HL-60/S4 (cell line): ENCODE data around the gene CPM.

Source experiments
- in situ Hi-C: fragments of 300-500 bp; cut with MboI; formaldehyde crosslinking; loops from 2 replicates; pipeline ENCODE4 v1.14.3; 2022; ENCODE audit warnings: low sequenced_read_pairs

Gene CPM

DNA sequence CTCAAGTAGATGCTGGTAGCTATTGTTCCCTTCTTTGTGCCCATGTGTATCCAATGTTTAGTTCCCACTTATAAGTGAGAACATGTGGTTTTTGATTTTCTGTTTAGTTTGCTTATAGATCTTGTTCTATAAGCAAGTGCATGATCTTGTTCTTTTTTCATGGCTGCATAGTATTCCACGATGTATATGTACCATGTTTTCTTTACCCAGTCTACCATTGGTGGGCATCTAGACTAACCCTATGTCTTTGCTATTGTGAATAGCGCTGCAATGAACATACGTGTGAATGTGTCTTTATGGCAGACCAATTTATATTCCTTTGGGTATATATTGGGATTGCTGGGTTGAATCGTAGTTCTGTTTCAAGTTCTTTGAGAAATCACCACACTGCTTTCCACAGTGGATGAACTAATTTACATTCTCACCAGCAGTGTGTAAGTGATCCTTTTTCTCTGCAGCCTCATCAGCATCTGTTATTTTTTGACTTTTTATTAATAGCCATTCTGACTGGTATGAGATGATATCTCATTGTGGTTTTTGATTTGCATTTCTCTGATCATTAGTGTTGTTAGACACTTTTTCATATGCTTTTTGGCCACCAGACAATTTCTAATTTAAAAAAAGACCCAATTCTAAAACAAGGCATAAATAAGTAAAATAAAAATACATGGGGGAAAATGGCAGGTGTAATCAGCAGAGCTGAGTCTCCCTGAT lies 50.6 kb downstream of the CPM start:
- in situ Hi-C loops: no loop called here

DNA sequence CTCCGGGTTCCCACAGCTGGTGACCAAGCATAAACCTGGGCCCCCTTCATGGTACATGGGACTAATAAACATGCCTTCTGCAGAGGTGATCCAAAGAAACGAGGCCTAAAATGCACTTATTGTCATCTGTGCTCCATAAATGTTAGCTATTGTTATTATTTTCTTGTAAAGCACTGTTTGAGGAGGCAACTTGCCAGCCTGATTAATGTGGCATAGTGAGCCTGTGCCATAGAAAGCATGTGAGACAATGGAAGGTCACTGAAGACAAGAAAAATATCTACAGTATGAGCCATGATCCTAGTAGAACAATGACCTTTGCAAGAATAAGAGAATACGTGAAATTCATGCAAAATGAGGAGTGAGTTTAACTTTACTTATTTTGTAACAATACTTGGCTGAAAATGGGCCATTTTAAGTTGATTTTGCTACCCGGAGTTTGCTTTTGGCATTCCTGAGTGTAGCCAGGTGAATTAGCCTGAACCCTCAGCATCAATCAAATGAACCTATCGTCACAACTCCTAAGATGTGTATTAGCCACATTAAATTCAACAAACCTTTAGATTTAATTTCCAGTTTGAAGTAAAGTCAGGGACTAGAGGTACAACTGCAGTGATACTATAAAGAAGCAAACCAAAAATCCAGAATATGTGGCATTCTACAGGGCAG lies 52.2 kb downstream of the CPM start:
- in situ Hi-C loops: no loop called here

DNA sequence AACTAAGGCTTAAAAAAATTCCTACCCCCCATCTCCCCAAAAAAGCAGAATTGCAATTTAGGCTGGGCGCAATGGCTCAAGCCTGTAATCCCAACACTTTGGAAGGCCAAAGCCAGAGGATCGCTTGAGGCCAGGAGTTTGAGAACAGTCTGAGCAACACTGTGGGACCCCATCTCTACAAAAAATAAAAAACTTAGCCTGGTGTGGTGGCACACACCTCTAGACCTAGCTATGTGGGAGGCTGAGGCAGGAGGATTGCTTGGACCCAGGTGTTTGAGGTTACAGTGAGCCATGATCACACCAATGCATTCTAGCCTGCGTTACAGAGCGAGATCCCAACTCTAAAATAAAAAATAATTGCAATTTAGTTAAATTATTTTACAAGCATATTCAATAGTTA lies 54.1 kb downstream of the CPM start:
- in situ Hi-C loops: loop anchor here (10.0 kb wide), 1 partner anchor 196 kb away; no protein-coding TSS in a partner anchor

DNA sequence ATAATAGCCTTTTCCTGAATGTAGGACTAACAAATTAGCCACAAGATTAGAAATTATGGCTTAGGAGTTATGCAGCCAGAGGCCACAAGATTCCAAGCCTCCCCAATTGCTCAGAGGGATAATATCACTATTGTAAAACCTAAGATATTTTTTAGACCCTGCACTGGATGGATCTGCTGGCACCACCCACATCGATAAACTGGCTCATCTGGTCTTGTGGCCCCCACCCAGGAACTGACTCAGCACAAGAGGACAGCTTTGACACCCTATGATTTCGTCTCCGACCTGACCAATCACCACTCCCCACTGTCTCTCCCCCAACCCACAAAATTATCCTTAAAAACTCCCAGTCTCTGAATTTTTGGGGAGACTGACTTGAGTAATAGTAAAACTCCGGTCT lies 54.7 kb downstream of the CPM start:
- in situ Hi-C loops: loop anchor here (10.0 kb wide), 1 partner anchor 197 kb away; no protein-coding TSS in a partner anchor

DNA sequence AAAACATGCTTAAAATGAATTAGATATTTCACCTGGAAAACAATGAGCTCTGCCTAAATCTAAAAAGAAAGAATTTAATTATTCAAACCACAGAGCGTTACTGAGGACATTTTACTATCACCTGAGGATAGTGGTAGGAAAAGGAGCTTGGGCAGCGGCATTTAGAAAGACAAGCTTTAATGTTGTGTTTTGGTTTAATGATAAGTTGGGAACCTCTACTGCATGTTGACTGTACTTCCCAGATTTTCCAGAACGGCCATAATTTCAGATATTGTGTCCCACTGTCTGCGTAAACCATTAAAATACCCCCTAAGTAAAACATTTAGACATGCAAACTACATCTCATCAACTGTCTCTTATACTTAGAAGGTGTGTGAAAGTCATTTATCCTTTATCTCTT lies 55.4 kb downstream of the CPM start:
- in situ Hi-C loops: loop anchor here (10.0 kb wide), 1 partner anchor 197 kb away; no protein-coding TSS in a partner anchor

DNA sequence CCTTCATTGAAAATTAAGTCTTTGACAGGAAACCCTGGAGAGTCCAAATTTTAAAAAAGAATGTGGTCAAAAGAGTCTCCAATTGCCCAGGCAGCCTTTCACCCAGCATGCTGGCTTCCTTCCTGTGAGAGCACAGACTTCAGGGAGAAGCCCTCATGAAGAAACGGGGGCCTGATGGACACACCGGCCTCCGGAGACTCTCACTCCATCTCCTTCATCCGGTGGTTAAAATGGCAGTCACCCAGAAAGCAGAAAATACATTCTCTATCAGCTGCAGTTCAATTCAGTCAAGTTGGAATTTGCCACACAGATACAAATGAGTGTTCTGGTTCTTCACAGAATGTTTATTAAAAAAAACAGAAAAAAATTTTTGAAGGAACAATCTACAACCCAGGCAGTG lies 56.5 kb downstream of the CPM start:
- in situ Hi-C loops: loop anchor here (10.0 kb wide), 1 partner anchor 198 kb away; no protein-coding TSS in a partner anchor

DNA sequence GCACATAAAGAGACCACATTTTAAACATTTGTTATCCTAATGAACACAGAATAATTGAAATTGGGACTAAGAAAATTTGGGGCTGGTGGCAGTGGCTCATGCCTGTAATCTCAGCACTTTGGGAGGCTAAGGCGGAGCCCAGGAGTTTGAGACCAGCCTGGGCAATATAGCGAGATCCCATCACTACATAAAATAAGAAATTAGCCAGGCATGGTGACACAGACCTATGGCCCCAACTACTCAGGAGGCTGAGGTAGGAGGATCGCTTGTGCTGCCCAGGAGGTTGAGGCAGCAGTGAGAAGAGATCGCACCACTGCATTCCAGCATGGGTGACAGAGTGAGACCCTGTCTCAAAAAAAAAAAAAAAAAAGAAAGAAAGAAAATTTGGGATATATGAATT lies 59.7 kb downstream of the CPM start:
- in situ Hi-C loops: loop anchor here (10.0 to 25.0 kb wide), 2 partner anchors 201 to 389 kb away; no protein-coding TSS in a partner anchor

DNA sequence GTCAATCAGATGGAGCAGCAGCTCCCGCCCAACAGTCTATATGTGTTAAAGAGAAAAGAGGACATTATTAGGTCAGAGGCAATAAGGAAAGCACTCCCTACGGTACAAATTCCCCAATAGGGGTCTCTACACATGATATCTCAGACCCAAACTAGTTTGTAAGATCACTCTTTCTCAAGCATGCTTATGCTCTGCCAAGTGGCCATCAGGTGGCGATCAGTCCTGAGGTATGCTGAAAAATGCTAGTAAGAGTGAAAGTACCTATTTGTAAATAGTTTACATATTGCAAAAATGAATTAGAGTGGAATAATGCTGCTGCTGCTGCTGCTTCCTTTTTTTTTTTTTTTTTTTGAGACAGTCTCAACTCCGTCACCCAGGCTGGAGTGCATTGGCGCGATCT lies 61.0 kb downstream of the CPM start:
- in situ Hi-C loops: loop anchor here (10.0 to 25.0 kb wide), 2 partner anchors 203 to 390 kb away; no protein-coding TSS in a partner anchor

DNA sequence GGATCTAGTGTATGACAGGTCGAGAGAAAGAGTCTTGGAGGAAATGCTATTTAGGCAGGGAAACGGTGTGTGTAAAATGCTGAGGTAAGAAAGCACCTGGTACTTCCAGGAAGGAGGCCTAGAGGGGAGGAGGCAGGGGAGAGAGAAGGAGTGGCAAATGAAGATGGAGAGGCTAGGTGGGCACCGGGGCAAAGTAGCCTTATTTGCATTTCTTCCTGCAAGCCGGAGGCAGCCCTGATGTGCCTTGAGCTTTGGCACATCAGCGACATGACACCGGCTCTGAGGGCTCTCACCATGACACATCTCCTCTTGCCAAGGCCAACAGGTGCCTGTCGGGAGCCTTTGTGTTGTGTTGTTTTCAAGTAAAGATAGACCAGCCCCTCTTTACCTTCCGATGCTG lies 61.6 kb downstream of the CPM start:
- in situ Hi-C loops: loop anchor here (10.0 to 25.0 kb wide), 2 partner anchors 203 to 391 kb away; no protein-coding TSS in a partner anchor

DNA sequence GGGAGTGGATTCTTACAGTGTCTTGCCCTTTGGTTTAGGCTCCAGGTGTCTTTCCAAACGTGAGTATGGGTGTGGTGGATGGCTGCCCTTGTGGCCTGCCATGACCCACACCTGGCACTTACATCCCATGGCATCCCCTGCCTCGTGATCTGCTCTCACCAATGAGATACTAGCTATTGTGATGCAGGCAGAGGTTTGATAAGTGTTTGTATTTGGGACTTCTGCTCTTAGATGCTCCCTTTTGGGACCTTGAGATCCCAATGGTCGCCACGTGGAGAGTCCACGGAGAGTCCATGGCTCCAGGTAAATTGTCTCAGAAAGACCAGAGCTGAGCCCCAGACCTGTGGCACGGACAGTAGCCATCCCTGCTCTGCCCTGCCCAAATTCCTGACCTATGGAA lies 62.5 kb downstream of the CPM start:
- in situ Hi-C loops: loop anchor here (10.0 to 25.0 kb wide), 2 partner anchors 204 to 392 kb away; no protein-coding TSS in a partner anchor

DNA sequence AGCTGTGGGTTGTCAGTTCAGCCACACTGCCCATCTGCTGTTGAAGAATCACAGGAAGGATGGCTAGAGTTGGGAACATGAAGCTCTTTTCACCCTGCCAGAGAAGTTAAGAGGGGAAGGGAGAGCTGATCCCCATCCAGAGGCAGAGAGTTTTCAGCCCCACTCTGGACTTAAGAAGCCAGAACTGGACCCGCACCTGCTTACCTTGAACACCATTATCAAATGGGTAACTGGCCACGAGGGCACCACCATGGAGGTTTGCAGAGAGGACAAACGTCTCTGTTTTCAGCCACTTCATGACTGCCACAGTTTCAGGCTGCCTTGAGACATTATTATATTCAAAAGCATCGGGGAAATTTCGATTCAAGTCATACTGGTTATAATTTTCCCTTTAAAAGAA lies 63.0 kb downstream of the CPM start:
- in situ Hi-C loops: loop anchor here (10.0 to 25.0 kb wide), 2 partner anchors 205 to 392 kb away; no protein-coding TSS in a partner anchor

DNA sequence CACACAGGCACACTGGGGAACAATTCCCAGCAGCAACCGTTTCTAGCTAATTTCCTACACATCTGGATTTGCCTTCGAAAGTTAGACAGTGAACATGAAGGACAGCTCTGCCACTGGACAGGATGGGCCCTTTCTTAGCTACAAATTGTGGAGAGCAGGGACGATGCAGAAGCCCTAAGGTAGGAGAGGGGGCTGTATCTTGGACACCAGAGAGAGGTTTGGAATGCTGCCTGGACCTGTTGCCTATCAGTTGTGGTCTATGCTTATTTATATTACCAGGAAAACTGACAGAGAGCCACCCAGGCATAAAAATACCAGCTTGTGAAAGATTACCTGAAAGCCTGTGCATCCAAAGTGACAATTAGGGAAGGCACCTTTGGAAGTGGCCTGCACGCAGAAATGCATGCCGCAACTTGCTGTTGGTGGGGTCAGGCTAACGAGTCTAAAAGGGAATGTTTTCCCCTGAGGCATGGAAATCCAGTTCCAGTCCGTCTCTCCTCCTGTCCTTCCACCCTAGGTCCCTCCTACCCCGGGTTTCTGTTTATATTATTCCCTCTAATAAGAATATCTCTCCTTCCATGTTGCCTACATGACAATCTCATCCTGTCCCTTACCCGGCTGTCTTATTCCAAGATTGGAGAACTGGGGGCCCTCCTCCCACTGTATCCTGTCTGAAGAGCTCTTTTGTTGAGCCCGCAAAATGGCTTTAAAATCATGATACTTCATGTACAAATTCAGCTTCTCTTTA lies 64.8 kb downstream of the CPM start:
- in situ Hi-C loops: loop anchor here (25.0 kb wide), 1 partner anchor 394 kb away; no protein-coding TSS in a partner anchor

DNA sequence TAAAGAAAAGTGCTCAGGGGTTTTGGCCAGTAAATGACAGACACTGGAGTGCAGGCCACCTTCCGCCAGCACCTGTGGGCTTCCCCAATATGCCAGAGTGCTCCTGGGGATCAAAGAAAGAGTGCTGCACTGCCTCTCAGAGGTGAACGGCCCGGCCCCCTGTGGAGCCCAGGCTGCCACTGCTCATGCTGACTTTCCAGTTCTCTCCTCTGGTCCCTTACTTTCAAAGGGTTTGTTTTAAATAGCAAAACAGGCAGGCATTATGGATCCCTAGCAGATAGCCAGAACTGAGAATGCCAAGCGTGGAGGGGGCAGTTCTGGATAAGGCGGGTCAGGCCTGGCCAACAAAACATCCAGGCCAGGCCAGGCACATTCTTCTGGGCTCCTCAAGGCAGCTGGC lies 65.4 kb downstream of the CPM start:
- in situ Hi-C loops: loop anchor here (25.0 kb wide), 1 partner anchor 395 kb away; no protein-coding TSS in a partner anchor

DNA sequence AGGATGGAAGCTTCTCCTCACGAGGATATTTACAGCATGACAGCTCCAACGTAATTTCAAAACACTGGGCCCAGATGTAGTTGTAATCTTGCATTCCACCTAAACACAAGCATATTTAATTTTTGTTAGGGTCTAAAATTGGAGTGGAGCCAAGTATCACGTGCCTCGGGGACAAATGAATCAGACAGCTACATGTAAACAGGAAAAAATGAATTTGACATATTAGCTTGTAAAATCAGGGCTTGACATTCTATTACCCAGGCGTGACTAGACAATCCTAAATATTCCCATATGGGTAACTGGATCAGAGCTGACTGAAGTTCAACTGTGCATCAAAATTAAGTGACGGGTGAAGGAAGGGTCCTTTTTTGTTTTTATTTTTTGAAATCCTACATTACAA lies 66.0 kb downstream of the CPM start:
- in situ Hi-C loops: loop anchor here (25.0 kb wide), 1 partner anchor 395 kb away; no protein-coding TSS in a partner anchor

DNA sequence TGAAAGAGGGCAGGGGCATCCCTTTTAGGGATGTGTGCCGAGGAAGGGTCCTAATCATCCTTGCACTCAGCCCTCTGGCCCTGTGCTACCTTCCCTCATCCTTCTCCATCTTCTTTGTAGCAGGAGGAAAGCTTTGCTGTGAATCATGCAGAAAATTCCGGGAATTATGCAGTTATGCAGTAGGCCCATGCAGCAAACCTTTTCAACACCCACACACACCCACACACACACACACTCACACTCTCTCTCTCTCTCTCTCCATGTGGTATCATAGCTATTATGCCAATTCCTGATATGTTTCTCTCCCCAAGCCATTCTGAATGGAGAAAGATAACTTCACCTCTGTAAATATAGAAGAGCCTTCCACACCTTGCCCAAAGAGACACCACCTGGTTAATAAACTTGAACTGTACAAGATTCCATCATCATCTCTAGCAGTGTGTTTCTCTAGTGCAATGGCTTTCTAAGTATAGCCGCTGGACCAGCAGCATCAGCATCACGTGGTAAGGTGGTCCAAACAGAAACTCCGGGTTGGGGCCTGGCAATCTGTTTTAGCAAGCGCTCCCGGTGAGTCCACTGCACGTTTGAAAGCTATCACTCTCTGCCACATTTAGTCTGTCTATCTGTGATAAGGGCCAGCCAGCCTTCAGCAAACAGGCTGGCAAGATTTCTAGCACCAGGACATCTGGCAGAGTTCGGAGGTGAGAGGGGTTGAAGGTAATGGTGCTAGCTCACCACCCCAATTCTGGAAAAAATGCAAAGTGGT lies 67.4 kb downstream of the CPM start:
- in situ Hi-C loops: loop anchor here (25.0 kb wide), 1 partner anchor 397 kb away; no protein-coding TSS in a partner anchor

DNA sequence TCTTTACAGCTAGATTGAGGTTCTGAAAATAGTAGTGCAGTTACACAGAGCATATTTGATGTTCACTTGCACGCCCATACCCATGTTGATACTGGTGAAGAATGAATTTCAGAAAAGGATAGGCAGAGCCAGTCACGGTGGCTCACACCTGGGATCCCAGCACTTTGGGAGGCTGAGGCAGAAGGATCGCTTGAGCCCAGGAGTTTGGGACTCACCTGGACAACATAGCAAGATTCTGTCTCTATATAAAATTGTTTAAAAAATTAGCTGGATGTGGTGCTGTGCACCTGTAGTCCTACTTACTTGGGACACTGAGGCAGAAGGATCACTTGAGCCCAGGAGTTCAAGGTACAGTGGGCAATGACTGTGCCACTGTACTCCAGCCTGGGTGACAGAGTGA lies 68.4 kb downstream of the CPM start:
- in situ Hi-C loops: loop anchor here (25.0 kb wide), 1 partner anchor 398 kb away; no protein-coding TSS in a partner anchor

DNA sequence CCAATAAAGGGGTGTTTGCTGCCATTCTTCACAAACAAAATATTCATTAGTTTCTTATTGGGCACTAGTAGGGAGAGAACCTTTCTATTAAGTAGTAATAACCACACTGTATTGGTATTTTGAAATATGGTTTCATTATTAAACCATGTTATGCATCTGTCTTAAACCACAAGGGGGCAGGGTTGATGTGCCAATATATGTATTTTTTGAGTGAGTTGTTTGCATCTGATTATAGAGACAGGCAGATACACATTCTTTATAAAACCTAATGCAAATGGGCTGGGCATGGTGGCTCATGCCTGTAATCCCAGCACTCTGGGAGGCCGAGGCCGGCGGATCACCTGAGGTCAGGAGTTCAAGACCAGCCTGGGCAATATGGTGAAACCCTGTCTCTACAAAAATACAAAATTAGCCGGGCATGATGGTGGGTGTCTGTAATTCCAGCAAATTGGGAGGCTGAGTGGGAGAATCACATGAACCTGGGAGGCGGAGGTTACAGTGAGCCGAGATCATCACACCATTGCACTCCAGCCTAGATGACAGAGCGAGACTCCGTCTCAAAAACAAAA lies 69.0 kb downstream of the CPM start:
- in situ Hi-C loops: loop anchor here (25.0 kb wide), 1 partner anchor 398 kb away; no protein-coding TSS in a partner anchor

DNA sequence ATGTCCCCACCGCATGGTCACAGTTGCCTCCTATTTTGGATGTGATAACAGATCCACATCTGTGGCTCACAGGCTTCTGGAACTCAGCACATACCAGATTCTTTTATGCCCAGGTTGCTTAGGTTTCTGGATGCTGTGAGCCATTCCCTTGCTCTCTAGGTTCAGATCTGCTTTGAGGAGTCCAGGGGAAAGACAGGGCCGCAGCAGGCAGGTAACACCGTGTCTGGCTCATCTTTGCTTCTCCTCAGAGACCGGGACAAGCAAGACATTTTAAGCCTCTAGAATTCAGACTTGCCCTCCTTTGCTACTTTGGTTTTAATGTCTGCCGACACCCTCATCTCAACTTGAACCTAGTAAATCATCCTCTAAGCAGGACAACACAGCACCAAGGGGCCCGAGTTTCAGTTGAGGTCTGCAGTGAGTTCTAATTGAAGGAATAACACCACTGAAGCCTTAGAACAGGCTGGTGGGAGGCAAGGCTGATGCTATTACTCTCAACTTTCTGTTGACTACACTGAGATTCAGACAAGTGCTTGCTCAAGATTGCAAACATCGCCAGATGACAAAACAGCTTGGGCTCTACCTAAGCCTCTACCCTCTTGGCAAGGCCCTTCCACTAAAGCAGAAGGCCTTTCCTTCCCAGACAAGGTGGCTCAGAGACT lies 69.7 kb downstream of the CPM start:
- in situ Hi-C loops: loop anchor here (25.0 kb wide), 1 partner anchor 399 kb away; no protein-coding TSS in a partner anchor

DNA sequence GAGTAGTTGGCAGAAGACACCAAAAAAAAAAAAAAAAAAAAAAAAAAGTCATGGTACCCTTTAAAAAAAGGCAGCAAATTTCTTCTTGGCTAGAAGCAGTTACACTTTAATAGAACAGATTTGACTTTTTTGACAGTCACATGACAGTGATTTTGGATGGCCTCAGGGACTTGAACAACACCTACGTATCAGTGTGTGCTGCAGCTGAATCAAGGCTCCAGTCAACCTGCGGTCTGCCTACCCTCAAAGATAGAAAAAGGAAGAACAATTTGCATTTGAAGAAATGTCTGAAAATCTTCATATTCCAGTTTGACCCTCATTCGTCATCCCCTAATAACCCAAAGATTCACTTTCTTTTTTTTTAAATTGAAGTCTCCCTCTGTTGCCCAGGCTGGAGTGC lies 71.1 kb downstream of the CPM start:
- in situ Hi-C loops: loop anchor here (25.0 kb wide), 1 partner anchor 400 kb away; no protein-coding TSS in a partner anchor
